Activated T-cell treated with anti-CD3 and anti-CD28 coated beads, Interleukin-2, amount 50 U/mL, for 24 hours (primary cell): ENCODE data around the gene DYNC1I1.

Experiments
- DNase-seq: peaks from one replicate; pipeline ENCODE4 v3.0.0-alpha.2; 2020
- H3K27ac Mint-ChIP-seq: 2 replicates; pipeline ENCODE4 v1.8.0; 2020; ENCODE audit warnings: mild to moderate bottlenecking, mixed read lengths
- H3K27me3 Mint-ChIP-seq: 2 replicates; pipeline ENCODE4 v1.8.0; 2020; ENCODE audit warnings: mixed read lengths
- H3K36me3 Mint-ChIP-seq: 2 replicates; pipeline ENCODE4 v1.8.0; 2020; ENCODE audit warnings: low read depth, mixed read lengths
- H3K4me1 Mint-ChIP-seq: 2 replicates; pipeline ENCODE4 v1.8.0; 2020; ENCODE audit warnings: low read depth, mixed read lengths
- H3K4me3 Mint-ChIP-seq: 2 replicates; pipeline ENCODE4 v1.8.0; 2020; ENCODE audit warnings: mild to moderate bottlenecking, moderate library complexity, mixed read lengths
- H3K9me3 Mint-ChIP-seq: 2 replicates; pipeline ENCODE4 v1.8.0; 2020; ENCODE audit warnings: mixed read lengths

The DYNC1I1 gene

GRCh38 chr7:95808396-95808795 lies 36.0 kb downstream of the DYNC1I1 start:
- Mint-ChIP-seq H3K36me3 (no peaks in the 10 kb centered on the region), H3K4me1 (no peaks in the 10 kb centered on the region), H3K27ac (no peak overlapping the region), H3K9me3 (no peaks in the 10 kb centered on the region), H3K27me3 (no peaks in the 10 kb centered on the region), H3K4me3 (no peak overlapping the region)
- no peak for DNase-seq

DNA sequence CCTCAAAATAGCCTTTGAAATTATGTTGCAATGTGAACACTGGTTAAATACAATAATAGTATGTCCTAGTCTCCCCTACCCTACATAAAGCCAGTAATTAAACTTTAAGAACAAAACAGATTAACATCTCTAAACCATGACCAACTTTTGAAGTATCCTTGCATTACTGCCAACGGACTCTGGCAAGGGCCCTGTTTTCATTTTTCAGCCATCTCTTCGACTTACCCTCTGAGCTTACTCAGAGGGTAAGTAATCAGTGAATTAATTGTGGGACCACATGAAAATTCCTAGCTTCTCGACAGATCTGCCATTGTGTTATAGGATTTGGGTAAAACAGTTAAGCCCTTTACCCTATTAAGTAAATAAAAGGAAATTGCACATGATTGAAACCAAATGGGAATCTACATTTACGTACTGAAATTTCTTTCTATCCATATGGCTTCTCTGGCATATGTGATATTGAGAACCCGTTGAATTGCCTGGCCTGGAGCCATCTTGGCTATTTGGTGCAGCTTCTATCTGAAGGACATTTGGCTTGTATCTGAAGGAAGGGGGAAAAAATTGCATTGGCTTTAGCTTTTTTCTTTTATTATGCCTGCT lies 39.6 kb downstream of the DYNC1I1 start:
- Mint-ChIP-seq H3K27me3 (no peaks in the 10 kb centered on the region), H3K4me1 (no peaks in the 10 kb centered on the region), H3K9me3 (no peaks in the 10 kb centered on the region), H3K4me3 (no peak overlapping the region), H3K36me3 (no peaks in the 10 kb centered on the region), H3K27ac (no peak overlapping the region)
- DNase-seq, result no peak

GRCh38 chr7:95814721-95815120 lies 42.4 kb downstream of the DYNC1I1 start:
- no peaks in the 10 kb centered on the region for H3K4me1 Mint-ChIP-seq
- H3K4me3 Mint-ChIP-seq, result no peak overlapping the region
- H3K36me3 Mint-ChIP-seq, result no peaks in the 10 kb centered on the region
- no peaks in the 10 kb centered on the region for H3K27me3 Mint-ChIP-seq
- no peak overlapping the region for H3K27ac Mint-ChIP-seq
- DNase-seq, result no peak
- no peaks in the 10 kb centered on the region for H3K9me3 Mint-ChIP-seq

- H3K9me3 Mint-ChIP-seq, result no peaks in the 10 kb centered on the region
- no peak for DNase-seq
- no peaks in the 10 kb centered on the region for H3K4me1 Mint-ChIP-seq
- H3K27me3 Mint-ChIP-seq, result no peaks in the 10 kb centered on the region
- no peak overlapping the region for H3K4me3 Mint-ChIP-seq
- no peaks in the 10 kb centered on the region for H3K36me3 Mint-ChIP-seq
- H3K27ac Mint-ChIP-seq, result no peak overlapping the region
Observed at GRCh38 chr7:95817866-95818640, 45.7 kb downstream of the DYNC1I1 start.

DNA sequence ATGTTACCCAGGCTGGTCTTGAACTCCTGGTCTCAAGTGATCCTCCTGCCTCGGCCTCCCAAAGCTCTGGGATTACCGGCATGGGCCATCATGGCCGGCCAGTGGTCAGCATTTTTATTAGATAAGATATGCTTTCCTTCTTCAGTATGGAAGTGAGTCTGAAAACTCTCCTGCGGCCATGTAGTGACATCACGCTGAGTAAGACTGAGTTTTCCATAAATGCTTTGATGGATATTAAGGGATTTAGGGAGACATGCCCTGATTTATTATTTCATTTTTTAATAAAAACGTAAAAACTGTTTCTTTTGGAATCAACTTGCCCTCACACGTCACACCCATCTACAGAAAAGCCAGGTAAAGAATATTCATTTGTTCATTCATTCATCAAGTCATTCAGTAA lies 48.4 kb downstream of the DYNC1I1 start:
- Mint-ChIP-seq H3K9me3 (no peaks in the 10 kb centered on the region), H3K27ac (no peak overlapping the region), H3K4me1 (no peaks in the 10 kb centered on the region), H3K4me3 (no peak overlapping the region), H3K36me3 (no peaks in the 10 kb centered on the region), H3K27me3 (no peaks in the 10 kb centered on the region)
- no peak for DNase-seq

- no peak overlapping the region for H3K4me3 Mint-ChIP-seq
- H3K9me3 Mint-ChIP-seq, result no peaks in the 10 kb centered on the region
- H3K36me3 Mint-ChIP-seq, result no peaks in the 10 kb centered on the region
- DNase-seq, result no peak
- no peak overlapping the region for H3K27ac Mint-ChIP-seq
- H3K27me3 Mint-ChIP-seq, result no peaks in the 10 kb centered on the region
- H3K4me1 Mint-ChIP-seq, result no peaks in the 10 kb centered on the region
Observed at GRCh38 chr7:95822717-95823116, 50.4 kb downstream of the DYNC1I1 start.

DNA sequence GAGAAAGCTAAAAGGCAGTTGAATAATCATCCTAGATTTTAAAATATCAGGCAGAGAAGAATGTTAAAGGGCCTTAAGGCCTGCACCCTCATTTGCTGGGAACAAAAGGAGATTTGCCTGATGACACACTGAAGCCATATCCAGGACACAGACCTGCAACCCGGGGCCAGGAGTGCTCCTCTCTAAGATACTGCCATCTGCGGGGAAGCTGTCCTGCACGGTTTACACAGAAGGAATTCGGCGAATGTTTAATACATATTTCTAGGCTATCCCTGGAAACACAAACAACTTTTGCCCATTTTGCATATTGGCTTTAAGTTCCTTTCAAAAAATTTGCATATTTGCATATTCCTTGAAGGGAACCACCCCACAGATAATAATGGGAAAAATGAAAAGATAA lies 52.3 kb downstream of the DYNC1I1 start:
- no peaks in the 10 kb centered on the region for H3K36me3 Mint-ChIP-seq
- H3K9me3 Mint-ChIP-seq, result no peaks in the 10 kb centered on the region
- H3K4me1 Mint-ChIP-seq, result no peaks in the 10 kb centered on the region

GRCh38 chr7:95828824-95829790 lies 56.8 kb downstream of the DYNC1I1 start:
- no peaks in the 10 kb centered on the region for H3K9me3 Mint-ChIP-seq
- no peaks in the 10 kb centered on the region for H3K4me1 Mint-ChIP-seq
- H3K27ac Mint-ChIP-seq, result no peak overlapping the region
- H3K27me3 Mint-ChIP-seq, result no peaks in the 10 kb centered on the region
- H3K4me3 Mint-ChIP-seq, result no peak overlapping the region
- H3K36me3 Mint-ChIP-seq, result no peaks in the 10 kb centered on the region
- DNase-seq, result no peak

More for the DNA sequence above, 52.3 kb downstream of the DYNC1I1 start:
- no peak overlapping the region for H3K4me3 Mint-ChIP-seq
- no peak for DNase-seq
- no peaks in the 10 kb centered on the region for H3K27me3 Mint-ChIP-seq
- no peak overlapping the region for H3K27ac Mint-ChIP-seq

- H3K4me3 Mint-ChIP-seq, result no peak overlapping the region
- H3K4me1 Mint-ChIP-seq, result no peaks in the 10 kb centered on the region
- H3K27me3 Mint-ChIP-seq, result no peaks in the 10 kb centered on the region
- DNase-seq, result no peak
- H3K27ac Mint-ChIP-seq, result no peak overlapping the region
- no peaks in the 10 kb centered on the region for H3K36me3 Mint-ChIP-seq
- H3K9me3 Mint-ChIP-seq, result peaks cover 4% of the 10 kb centered on the region
Observed at GRCh38 chr7:95840953-95841950, 68.9 kb downstream of the DYNC1I1 start.

GRCh38 chr7:95843286-95843685 lies 70.9 kb downstream of the DYNC1I1 start:
- no peak overlapping the region for H3K4me3 Mint-ChIP-seq
- no peak overlapping the region for H3K27ac Mint-ChIP-seq
- no peak for DNase-seq
- no peaks in the 10 kb centered on the region for H3K36me3 Mint-ChIP-seq
- no peaks in the 10 kb centered on the region for H3K9me3 Mint-ChIP-seq
- no peaks in the 10 kb centered on the region for H3K27me3 Mint-ChIP-seq
- no peaks in the 10 kb centered on the region for H3K4me1 Mint-ChIP-seq

GRCh38 chr7:95845007-95845406 lies 72.7 kb downstream of the DYNC1I1 start:
- no peaks in the 10 kb centered on the region for H3K27me3 Mint-ChIP-seq
- H3K9me3 Mint-ChIP-seq, result no peaks in the 10 kb centered on the region
- H3K4me1 Mint-ChIP-seq, result no peaks in the 10 kb centered on the region
- no peak for DNase-seq
- H3K27ac Mint-ChIP-seq, result no peak overlapping the region
- H3K36me3 Mint-ChIP-seq, result no peaks in the 10 kb centered on the region
- H3K4me3 Mint-ChIP-seq, result no peak overlapping the region

- Mint-ChIP-seq H3K36me3 (no peaks in the 10 kb centered on the region), H3K4me1 (no peaks in the 10 kb centered on the region), H3K9me3 (no peaks in the 10 kb centered on the region), H3K4me3 (no peak overlapping the region), H3K27me3 (no peaks in the 10 kb centered on the region), H3K27ac (no peak overlapping the region)
- DNase-seq, result no peak
Observed at GRCh38 chr7:95847061-95847460, 74.7 kb downstream of the DYNC1I1 start.

- DNase-seq, result no peak
- no peak overlapping the region for H3K27ac Mint-ChIP-seq
- H3K4me3 Mint-ChIP-seq, result no peak overlapping the region
- no peaks in the 10 kb centered on the region for H3K4me1 Mint-ChIP-seq
- H3K36me3 Mint-ChIP-seq, result no peaks in the 10 kb centered on the region
- H3K9me3 Mint-ChIP-seq, result peaks cover 7% of the 10 kb centered on the region
- H3K27me3 Mint-ChIP-seq, result no peaks in the 10 kb centered on the region
Observed at GRCh38 chr7:95859429-95859828, 87.1 kb downstream of the DYNC1I1 start.

GRCh38 chr7:95861041-95861440 lies 88.7 kb downstream of the DYNC1I1 start:
- no peaks in the 10 kb centered on the region for H3K36me3 Mint-ChIP-seq

More at GRCh38 chr7:95861041-95861440, 88.7 kb downstream of the DYNC1I1 start:
- H3K4me3 Mint-ChIP-seq, result no peak overlapping the region
- DNase-seq, result no peak
- no peak overlapping the region for H3K27ac Mint-ChIP-seq
- no peaks in the 10 kb centered on the region for H3K4me1 Mint-ChIP-seq
- peaks cover 7% of the 10 kb centered on the region for H3K9me3 Mint-ChIP-seq
- H3K27me3 Mint-ChIP-seq, result no peaks in the 10 kb centered on the region
